HCT116 (cell line): ENCODE results near the gene BEND5. TPM values are rescaled to one million over a fixed set of nuclear protein-coding genes. Genes with fewer than 3 reads are reported as not detected.

ENCODE experiments used
- ATAC-seq: fragments of 200-7000 bp; cut with Tn5 transposase; 2 replicates; pipeline ENCODE4 v1.9.1; 2020; ENCODE audit warnings: mild to moderate bottlenecking, moderate library complexity
- BruUV-seq: library from RNA; stranded (reverse); fragments of 400-500 nt; replicated peaks from 2 replicates; lab custom pipeline; 2021; lab: Mats Ljungman, UMichigan
- CTCF ChIA-PET: fragments of 300-600 bp; sonication (Branson Sonifier 250); formaldehyde crosslinking; loops from one replicate; lab custom pipeline; 2021; ENCODE audit warnings: antibody characterized with exemption; lab: Charles Lee
- POLR2A ChIA-PET: fragments of 300-600, 350-600 bp; sonication (Branson Sonifier 250); formaldehyde crosslinking; loops from one replicate; lab custom pipeline; 2021; ENCODE audit warnings: antibody characterized with exemption; lab: Charles Lee
- RAD21 ChIA-PET, 2 experiments: fragments of 300-600 bp; sonication (Branson Sonifier 250); formaldehyde crosslinking; loops; one replicate each; lab custom pipeline; 2023; ENCODE audit warnings: low total read pairs in 2 of 2; ENCODE audit not compliant: uncharacterized antibody in 2 of 2, unreplicated experiment in 2 of 2, low non-redundant PET in 1 of 2; lab: Charles Lee
- DNase-seq: peaks from one replicate; pipeline ENCODE4 v3.0.0-alpha.2; 2010; ENCODE audit warnings: low read depth, low spot score
- H2AFZ ChIP-seq: fragments of 200-600 bp; shearing (Covaris generic), sonication (generic); 2 replicates; pipeline ENCODE4 v1.6.1; 2017; ENCODE audit warnings: low read depth, mixed run types, mixed read lengths, antibody characterized with exemption, low read length; ENCODE audit not compliant: poor library complexity, severe bottlenecking
- H3K27ac ChIP-seq: 2 replicates; pipeline ENCODE4 v1.5.1; 2012; ENCODE audit warnings: low read depth, low read length
- H3K27me3 ChIP-seq: fragments of 200-600 bp; sonication (generic); 2 replicates; pipeline ENCODE4 v1.6.1; 2016; ENCODE audit warnings: mixed run types, low read length, mixed read lengths; ENCODE audit not compliant: insufficient read depth
- H3K36me3 ChIP-seq, 2 experiments: fragments of 200-500 bp in 1 of 2; fragments of 200-600 bp in 1 of 2; sonication (Bioruptor generic) in 1 of 2; sonication (generic) in 1 of 2; 2 replicates each; pipeline versions ENCODE4 v1.5.1 to v1.6.1; 2014 to 2016; ENCODE audit warnings: low read length in 2 of 2, inconsistent platforms in 1 of 2, mixed read lengths in 1 of 2, mixed run types in 1 of 2; ENCODE audit not compliant: insufficient read depth in 2 of 2, control insufficient read depth in 1 of 2
- H3K4me1 ChIP-seq, 2 experiments: fragments of 200-600 bp in 1 of 2; sonication (generic) in 1 of 2; 2 replicates each; pipeline versions ENCODE4 v1.5.1 to v1.6.1; 2012 to 2017; ENCODE audit warnings: low read length in 2 of 2, inconsistent platforms in 1 of 2, mild to moderate bottlenecking in 1 of 2, mixed read lengths in 1 of 2, mixed run types in 1 of 2, moderate library complexity in 1 of 2; ENCODE audit not compliant: insufficient read depth in 2 of 2, control insufficient read depth in 1 of 2
- H3K4me2 ChIP-seq: fragments of 200-600 bp; sonication (generic); 2 replicates; pipeline ENCODE4 v1.6.1; 2017; ENCODE audit warnings: mixed run types, low read length, mixed read lengths
- H3K4me3 ChIP-seq, 2 experiments: fragments of 200-600 bp in 1 of 2; sonication (generic) in 1 of 2; replicated peaks in 1 of 2; 2 replicates each; pipeline ENCODE4 v1.5.1; 2011 to 2016; ENCODE audit warnings: low read length in 2 of 2, control low read depth in 1 of 2, low read depth in 1 of 2, mild to moderate bottlenecking in 1 of 2, mixed read lengths in 1 of 2, mixed run types in 1 of 2
- H3K79me2 ChIP-seq: fragments of 200-600 bp; sonication (generic); 2 replicates; pipeline ENCODE4 v1.6.1; 2017; ENCODE audit warnings: mild to moderate bottlenecking, mixed run types, low read length, moderate library complexity, mixed read lengths; ENCODE audit not compliant: insufficient read depth
- H3K9ac ChIP-seq: fragments of 200-600 bp; sonication (generic); 2 replicates; pipeline ENCODE4 v1.6.1; 2016; ENCODE audit warnings: low read length, mixed read lengths
- H3K9me2 ChIP-seq: fragments of 200-600 bp; sonication (generic), shearing (Covaris generic); 2 replicates; pipeline ENCODE4 v1.6.1; 2017; ENCODE audit warnings: mixed run types, mild to moderate bottlenecking, moderate library complexity; ENCODE audit not compliant: insufficient read depth
- H3K9me3 ChIP-seq, 2 experiments: fragments of 200-500 bp in 1 of 2; fragments of 200-600 bp in 1 of 2; sonication (Bioruptor generic) in 1 of 2; sonication (generic) in 1 of 2; 2 replicates each; pipeline ENCODE4 v1.6.1; 2014 to 2017; ENCODE audit warnings: low read length in 2 of 2, mixed read lengths in 2 of 2, inconsistent platforms in 1 of 2, low read depth in 1 of 2, mild to moderate bottlenecking in 1 of 2, mixed run types in 1 of 2, moderate library complexity in 1 of 2; ENCODE audit not compliant: control insufficient read depth in 1 of 2, insufficient read depth in 1 of 2
- H4K20me1 ChIP-seq: fragments of 200-600 bp; sonication (generic), shearing (Covaris generic); 2 replicates; pipeline ENCODE4 v1.6.1; 2017; ENCODE audit warnings: mixed run types, mild to moderate bottlenecking, moderate library complexity; ENCODE audit not compliant: insufficient read depth
- CBX3 ChIP-seq: IDR thresholded peaks from 2 replicates; pipeline ENCODE4 v1.6.1; 2012; ENCODE audit warnings: low read depth
- ELF1 ChIP-seq: IDR thresholded peaks from 2 replicates; pipeline ENCODE4 v1.6.1; 2012; ENCODE audit warnings: low read depth, borderline replicate concordance
- EZH2phosphoT487 ChIP-seq: fragments of 200-600 bp; IDR thresholded peaks from 2 replicates; pipeline ENCODE4 v1.6.1; 2018; ENCODE audit warnings: antibody characterized with exemption, borderline replicate concordance
- RAD21 ChIP-seq: IDR thresholded peaks from 2 replicates; pipeline ENCODE4 v1.6.1; 2012; ENCODE audit warnings: low read depth, mild to moderate bottlenecking
- SP1 ChIP-seq: IDR thresholded peaks from 2 replicates; pipeline ENCODE4 v1.6.1; 2012; ENCODE audit warnings: low read depth
- SRF ChIP-seq: IDR thresholded peaks from 2 replicates; pipeline ENCODE4 v1.6.1; 2012; ENCODE audit warnings: low read depth
- YY1 ChIP-seq: IDR thresholded peaks from 2 replicates; pipeline ENCODE4 v1.6.1; 2011; ENCODE audit warnings: low read length, low read depth, moderate library complexity, mild to moderate bottlenecking; ENCODE audit not compliant: insufficient replicate concordance; ENCODE audit errors: extremely low read depth
- ZFX ChIP-seq: fragments of 450-650 bp; IDR thresholded peaks from 2 replicates; pipeline ENCODE4 v1.6.1; 2017
- intact Hi-C: fragments of 100-400 bp; cut with micrococcal nuclease; formaldehyde crosslinking; loops from 2 replicates; pipeline ENCODE4 v1.10.0; 2022
- total RNA-seq: library from RNA; stranded (reverse); gene quantifications from one replicate; pipeline ENCODE4 v1.2.1, GENCODE V29; 2021; ENCODE audit not compliant: unreplicated experiment
- TF ChIP-seq, protein P1 (sequence below): IDR thresholded peaks from 2 replicates; pipeline ENCODE4 v1.6.1; 2012; ENCODE audit warnings: low read depth
- TF ChIP-seq, protein P2 (sequence below): IDR thresholded peaks from 2 replicates; pipeline ENCODE4 v1.6.1; 2012
- TF ChIP-seq, protein P3 (sequence below), 3 experiments: fragments of 200-600 bp in 1 of 3; sonication (generic) in 1 of 3; IDR thresholded peaks in 2 of 3; conservative IDR thresholded peaks in 1 of 3; 2 replicates each; pipeline ENCODE4 v1.5.1; 2012 to 2017; ENCODE audit warnings: low read depth in 2 of 3, low read length in 2 of 3, antibody characterized with exemption in 1 of 3, borderline replicate concordance in 1 of 3, control low read depth in 1 of 3, mild to moderate bottlenecking in 1 of 3, mixed read lengths in 1 of 3, mixed run types in 1 of 3, moderate library complexity in 1 of 3; ENCODE audit not compliant: insufficient read depth in 1 of 3
- TF ChIP-seq, protein P4 (sequence below): IDR thresholded peaks from 2 replicates; pipeline ENCODE4 v1.6.1; 2012
- TF ChIP-seq, protein P5 (sequence below): IDR thresholded peaks from 2 replicates; pipeline ENCODE4 v1.6.1; 2011; ENCODE audit warnings: mild to moderate bottlenecking, low read length, moderate library complexity; ENCODE audit not compliant: insufficient replicate concordance; ENCODE audit errors: extremely low read depth

BEND5 gene
- total RNA-seq, 1 experiment from 2014 or later = not detected

DNA sequence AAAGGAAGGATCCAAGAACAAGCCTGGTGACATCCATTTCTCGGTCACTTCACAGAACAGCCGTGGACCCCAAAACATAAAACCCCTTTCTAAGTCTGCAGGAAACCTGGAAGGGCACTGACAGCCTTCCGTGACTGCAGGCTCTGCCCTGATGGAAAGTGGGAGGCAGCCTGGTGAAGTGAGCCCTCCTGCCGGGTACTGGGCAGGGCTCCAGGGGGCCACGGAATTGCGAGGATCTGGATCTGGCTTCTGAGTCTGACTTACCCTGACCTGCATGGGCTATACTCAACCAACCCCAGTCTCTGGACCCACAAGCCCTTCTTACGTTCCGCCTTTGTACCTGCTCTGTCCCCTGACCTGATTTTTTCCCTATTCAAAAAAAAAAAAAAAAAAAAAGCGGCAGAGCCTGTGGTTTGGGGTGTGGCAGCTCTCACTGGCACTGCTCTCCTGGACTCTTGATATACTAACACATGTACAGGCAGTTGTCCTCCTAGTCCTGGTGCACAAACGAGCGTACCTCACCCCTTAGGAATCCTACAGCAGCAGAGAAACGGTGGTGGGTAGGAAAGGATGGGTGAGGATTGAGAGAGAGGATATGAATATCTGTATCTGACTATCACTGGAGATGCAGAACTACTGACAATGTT lies 82.9 kb downstream of the BEND5 start (continued):
- TF ChIP-seq, protein P1, sequence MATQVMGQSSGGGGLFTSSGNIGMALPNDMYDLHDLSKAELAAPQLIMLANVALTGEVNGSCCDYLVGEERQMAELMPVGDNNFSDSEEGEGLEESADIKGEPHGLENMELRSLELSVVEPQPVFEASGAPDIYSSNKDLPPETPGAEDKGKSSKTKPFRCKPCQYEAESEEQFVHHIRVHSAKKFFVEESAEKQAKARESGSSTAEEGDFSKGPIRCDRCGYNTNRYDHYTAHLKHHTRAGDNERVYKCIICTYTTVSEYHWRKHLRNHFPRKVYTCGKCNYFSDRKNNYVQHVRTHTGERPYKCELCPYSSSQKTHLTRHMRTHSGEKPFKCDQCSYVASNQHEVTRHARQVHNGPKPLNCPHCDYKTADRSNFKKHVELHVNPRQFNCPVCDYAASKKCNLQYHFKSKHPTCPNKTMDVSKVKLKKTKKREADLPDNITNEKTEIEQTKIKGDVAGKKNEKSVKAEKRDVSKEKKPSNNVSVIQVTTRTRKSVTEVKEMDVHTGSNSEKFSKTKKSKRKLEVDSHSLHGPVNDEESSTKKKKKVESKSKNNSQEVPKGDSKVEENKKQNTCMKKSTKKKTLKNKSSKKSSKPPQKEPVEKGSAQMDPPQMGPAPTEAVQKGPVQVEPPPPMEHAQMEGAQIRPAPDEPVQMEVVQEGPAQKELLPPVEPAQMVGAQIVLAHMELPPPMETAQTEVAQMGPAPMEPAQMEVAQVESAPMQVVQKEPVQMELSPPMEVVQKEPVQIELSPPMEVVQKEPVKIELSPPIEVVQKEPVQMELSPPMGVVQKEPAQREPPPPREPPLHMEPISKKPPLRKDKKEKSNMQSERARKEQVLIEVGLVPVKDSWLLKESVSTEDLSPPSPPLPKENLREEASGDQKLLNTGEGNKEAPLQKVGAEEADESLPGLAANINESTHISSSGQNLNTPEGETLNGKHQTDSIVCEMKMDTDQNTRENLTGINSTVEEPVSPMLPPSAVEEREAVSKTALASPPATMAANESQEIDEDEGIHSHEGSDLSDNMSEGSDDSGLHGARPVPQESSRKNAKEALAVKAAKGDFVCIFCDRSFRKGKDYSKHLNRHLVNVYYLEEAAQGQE = no peak
- no peak for TF ChIP-seq SRF
- TF ChIP-seq, protein P2, sequence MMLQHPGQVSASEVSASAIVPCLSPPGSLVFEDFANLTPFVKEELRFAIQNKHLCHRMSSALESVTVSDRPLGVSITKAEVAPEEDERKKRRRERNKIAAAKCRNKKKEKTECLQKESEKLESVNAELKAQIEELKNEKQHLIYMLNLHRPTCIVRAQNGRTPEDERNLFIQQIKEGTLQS = no peak
- no peak for TF ChIP-seq EZH2phosphoT487
- no peak for TF ChIP-seq ZFX
- TF ChIP-seq, protein P3, sequence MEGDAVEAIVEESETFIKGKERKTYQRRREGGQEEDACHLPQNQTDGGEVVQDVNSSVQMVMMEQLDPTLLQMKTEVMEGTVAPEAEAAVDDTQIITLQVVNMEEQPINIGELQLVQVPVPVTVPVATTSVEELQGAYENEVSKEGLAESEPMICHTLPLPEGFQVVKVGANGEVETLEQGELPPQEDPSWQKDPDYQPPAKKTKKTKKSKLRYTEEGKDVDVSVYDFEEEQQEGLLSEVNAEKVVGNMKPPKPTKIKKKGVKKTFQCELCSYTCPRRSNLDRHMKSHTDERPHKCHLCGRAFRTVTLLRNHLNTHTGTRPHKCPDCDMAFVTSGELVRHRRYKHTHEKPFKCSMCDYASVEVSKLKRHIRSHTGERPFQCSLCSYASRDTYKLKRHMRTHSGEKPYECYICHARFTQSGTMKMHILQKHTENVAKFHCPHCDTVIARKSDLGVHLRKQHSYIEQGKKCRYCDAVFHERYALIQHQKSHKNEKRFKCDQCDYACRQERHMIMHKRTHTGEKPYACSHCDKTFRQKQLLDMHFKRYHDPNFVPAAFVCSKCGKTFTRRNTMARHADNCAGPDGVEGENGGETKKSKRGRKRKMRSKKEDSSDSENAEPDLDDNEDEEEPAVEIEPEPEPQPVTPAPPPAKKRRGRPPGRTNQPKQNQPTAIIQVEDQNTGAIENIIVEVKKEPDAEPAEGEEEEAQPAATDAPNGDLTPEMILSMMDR (IDR thresholded peaks at IDR 0.05 in 2 of 3, conservative IDR thresholded peaks at IDR 0.05 in 1 of 3; ENCODE audit: borderline replicate concordance in 1 of 3, insufficient read depth in 1 of 3, low read depth in 2 of 3, low read length in 2 of 3) = no peak

DNA sequence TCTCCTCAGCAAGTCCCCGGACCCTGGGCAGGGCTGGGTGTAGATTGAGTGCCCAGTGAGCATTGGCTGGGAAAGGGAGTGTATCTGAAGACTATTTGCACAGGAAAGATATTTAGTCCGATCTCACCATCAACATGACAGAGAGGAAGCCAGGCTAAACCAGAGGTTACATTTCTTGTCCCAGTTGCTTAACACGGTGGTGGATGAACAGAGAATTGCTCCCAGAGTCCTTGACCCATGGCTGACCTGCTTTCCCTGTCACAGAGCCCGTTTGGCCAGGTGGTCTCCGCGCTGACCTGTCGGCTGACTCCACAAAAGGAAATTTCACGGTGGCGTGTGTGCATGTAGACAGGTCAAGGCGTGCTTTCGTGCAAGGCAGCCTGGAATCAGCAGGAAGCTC lies 83.5 kb downstream of the BEND5 start:
- H3K4me2 ChIP-seq = no peak overlapping the region
- H3K27me3 ChIP-seq = peaks cover 38% of the 10 kb centered on the region
- CTCF ChIA-PET = interaction anchor here (1.2 kb wide), 1 partner anchor 16 kb away, joined by 7 read pairs; no protein-coding TSS in a partner anchor
- POLR2A ChIA-PET = no interaction called here
- no peak overlapping the region for H3K27ac ChIP-seq
- H4K20me1 ChIP-seq = no peaks in the 10 kb centered on the region
- BruUV-seq = no TSS peak
- H3K9me2 ChIP-seq = no peaks in the 10 kb centered on the region
- H3K9me3 ChIP-seq = no peaks in the 10 kb centered on the region
- no peak overlapping the region for H3K9ac ChIP-seq
- ATAC-seq = no peak
- no peak for DNase-seq
- intact Hi-C loops = no loop called here
- peaks cover 0 to 7% of the 10 kb centered on the region in 2 experiments; a peak in 2 of 4 replicates for H3K4me1 ChIP-seq
- H3K79me2 ChIP-seq = no peaks in the 10 kb centered on the region
- no peak overlapping the region for H2AFZ ChIP-seq
- no peaks in the 10 kb centered on the region for H3K36me3 ChIP-seq
- no peak overlapping the region for H3K4me3 ChIP-seq
- RAD21 ChIA-PET = no interaction called here
- TF ChIP-seq RAD21 (no peak), SP1 (no peak), CBX3 (no peak), YY1 (no peak), ELF1 (no peak)
- TF ChIP-seq, protein P4, sequence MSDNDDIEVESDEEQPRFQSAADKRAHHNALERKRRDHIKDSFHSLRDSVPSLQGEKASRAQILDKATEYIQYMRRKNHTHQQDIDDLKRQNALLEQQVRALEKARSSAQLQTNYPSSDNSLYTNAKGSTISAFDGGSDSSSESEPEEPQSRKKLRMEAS = no peak
- TF ChIP-seq, protein P2 = no peak
- TF ChIP-seq, protein P5, sequence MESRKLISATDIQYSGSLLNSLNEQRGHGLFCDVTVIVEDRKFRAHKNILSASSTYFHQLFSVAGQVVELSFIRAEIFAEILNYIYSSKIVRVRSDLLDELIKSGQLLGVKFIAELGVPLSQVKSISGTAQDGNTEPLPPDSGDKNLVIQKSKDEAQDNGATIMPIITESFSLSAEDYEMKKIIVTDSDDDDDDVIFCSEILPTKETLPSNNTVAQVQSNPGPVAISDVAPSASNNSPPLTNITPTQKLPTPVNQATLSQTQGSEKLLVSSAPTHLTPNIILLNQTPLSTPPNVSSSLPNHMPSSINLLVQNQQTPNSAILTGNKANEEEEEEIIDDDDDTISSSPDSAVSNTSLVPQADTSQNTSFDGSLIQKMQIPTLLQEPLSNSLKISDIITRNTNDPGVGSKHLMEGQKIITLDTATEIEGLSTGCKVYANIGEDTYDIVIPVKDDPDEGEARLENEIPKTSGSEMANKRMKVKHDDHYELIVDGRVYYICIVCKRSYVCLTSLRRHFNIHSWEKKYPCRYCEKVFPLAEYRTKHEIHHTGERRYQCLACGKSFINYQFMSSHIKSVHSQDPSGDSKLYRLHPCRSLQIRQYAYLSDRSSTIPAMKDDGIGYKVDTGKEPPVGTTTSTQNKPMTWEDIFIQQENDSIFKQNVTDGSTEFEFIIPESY = no peak
